IMR-90 (cell line): Measurements from ENCODE around the gene POLR1A. TPM values are rescaled to one million over a fixed set of nuclear protein-coding genes. Genes with fewer than 3 reads are reported as not detected.

Source experiments
- ATAC-seq: fragments of 200-7000 bp; cut with Tn5 transposase; 2 replicates; pipeline ENCODE4 v1.9.1; 2020; ENCODE audit warnings: low read depth, mild to moderate bottlenecking, moderate library complexity
- BruUV-seq: library from RNA; stranded (reverse); fragments of 400-500 nt; replicated peaks from 2 replicates; lab custom pipeline; 2021; lab: Mats Ljungman, UMichigan
- CTCF ChIA-PET: fragments of 300-600 bp; formaldehyde crosslinking; extraction: SDS; loops from one replicate; lab custom pipeline; 2021; ENCODE audit warnings: antibody characterized with exemption; lab: Yijun Ruan, JAX
- POLR2A ChIA-PET: fragments of 300-600 bp; sonication (Branson Sonifier 250); formaldehyde crosslinking; loops from one replicate; lab custom pipeline; 2022; ENCODE audit warnings: antibody characterized with exemption; ENCODE audit not compliant: unreplicated experiment; lab: Charles Lee
- DNase-seq: peaks from one replicate; pipeline ENCODE4 v3.0.0; 2013
- H2AFZ ChIP-seq: replicated peaks from 2 replicates; pipeline ENCODE3; 2013; ENCODE audit warnings: low read length, mild to moderate bottlenecking; ENCODE audit not compliant: poor library complexity
- H2AK5ac ChIP-seq: 2 replicates; pipeline ENCODE4 v1.6.1; 2013; ENCODE audit warnings: low read depth, low read length, inconsistent platforms
- H2AK9ac ChIP-seq: replicated peaks from 2 replicates; pipeline ENCODE3; 2013; ENCODE audit warnings: mild to moderate bottlenecking, low read depth, low read length, moderate library complexity; ENCODE audit not compliant: poor library complexity
- H2BK120ac ChIP-seq: 2 replicates; pipeline ENCODE4 v1.6.1; 2013; ENCODE audit warnings: low read depth, low read length, inconsistent platforms
- H2BK15ac ChIP-seq: 3 replicates; pipeline ENCODE4 v1.6.1; 2013; ENCODE audit warnings: low read depth, low read length, inconsistent platforms
- H2BK20ac ChIP-seq: 2 replicates; pipeline ENCODE4 v1.6.1; 2013; ENCODE audit warnings: low read depth, mild to moderate bottlenecking, inconsistent platforms, low read length, moderate library complexity
- H2BK5ac ChIP-seq: 2 replicates; pipeline ENCODE4 v1.6.1; 2013; ENCODE audit warnings: mild to moderate bottlenecking, low read depth, low read length, inconsistent platforms; ENCODE audit not compliant: poor library complexity, severe bottlenecking
- H3K14ac ChIP-seq: replicated peaks from 2 replicates; pipeline ENCODE4 v1.6.1; 2013; ENCODE audit warnings: low read depth, low read length, inconsistent platforms
- H3K18ac ChIP-seq: 2 replicates; pipeline ENCODE4 v1.6.1; 2013; ENCODE audit warnings: low read depth, low read length, control low read depth
- H3K23ac ChIP-seq: 2 replicates; pipeline ENCODE4 v1.6.1; 2013; ENCODE audit warnings: low read depth, low read length, inconsistent platforms
- H3K27ac ChIP-seq: 2 replicates; pipeline ENCODE4 v1.5.1; 2013; ENCODE audit warnings: mild to moderate bottlenecking, control low read depth, low read length; ENCODE audit not compliant: insufficient read depth
- H3K27me3 ChIP-seq: 2 replicates; pipeline ENCODE4 v1.6.1; 2013; ENCODE audit warnings: low read length; ENCODE audit not compliant: control insufficient read depth, insufficient read depth
- H3K36me3 ChIP-seq: 2 replicates; pipeline ENCODE4 v1.6.1; 2013; ENCODE audit warnings: low read length, mixed read lengths; ENCODE audit not compliant: control insufficient read depth, insufficient read depth
- H3K4ac ChIP-seq: 2 replicates; pipeline ENCODE4 v1.6.1; 2013; ENCODE audit warnings: low read depth, low read length, inconsistent platforms
- H3K4me1 ChIP-seq: 2 replicates; pipeline ENCODE4 v1.6.1; 2013; ENCODE audit warnings: low read length, mixed read lengths; ENCODE audit not compliant: control insufficient read depth, insufficient read depth
- H3K4me2 ChIP-seq: 2 replicates; pipeline ENCODE4 v1.6.1; 2013; ENCODE audit warnings: low read depth, mild to moderate bottlenecking, control low read depth, low read length, moderate library complexity
- H3K4me3 ChIP-seq: 2 replicates; pipeline ENCODE4 v1.5.1; 2013; ENCODE audit warnings: low read depth, mild to moderate bottlenecking, control low read depth, low read length, moderate library complexity; ENCODE audit not compliant: insufficient read depth
- H3K56ac ChIP-seq: 2 replicates; pipeline ENCODE4 v1.6.1; 2013; ENCODE audit warnings: low read length, inconsistent platforms; ENCODE audit not compliant: insufficient read depth; ENCODE audit errors: extremely low read depth
- H3K79me1 ChIP-seq, 2 experiments: 2 replicates each; pipeline ENCODE4 v1.6.1; 2013; ENCODE audit warnings: low read length in 2 of 2, inconsistent platforms in 1 of 2, low read depth in 1 of 2
- H3K9ac ChIP-seq: 2 replicates; pipeline ENCODE4 v1.6.1; 2013; ENCODE audit warnings: low read depth, low read length, control low read depth
- H3K9me1 ChIP-seq: 2 replicates; pipeline ENCODE4 v1.6.1; 2013; ENCODE audit warnings: low read length, inconsistent platforms; ENCODE audit not compliant: insufficient read depth
- H3K9me3 ChIP-seq: 2 replicates; pipeline ENCODE4 v1.6.1; 2013; ENCODE audit warnings: low read length; ENCODE audit not compliant: control insufficient read depth, insufficient read depth
- H4K20me1 ChIP-seq: 2 replicates; pipeline ENCODE4 v1.6.1; 2013; ENCODE audit warnings: low read length, inconsistent platforms; ENCODE audit not compliant: insufficient read depth
- H4K5ac ChIP-seq: 2 replicates; pipeline ENCODE4 v1.6.1; 2013; ENCODE audit warnings: mild to moderate bottlenecking, low read depth, low read length, control low read depth
- H4K8ac ChIP-seq, 2 experiments: 2 replicates each; pipeline ENCODE4 v1.6.1; 2013; ENCODE audit warnings: low read depth in 2 of 2, low read length in 2 of 2, control low read depth in 1 of 2, inconsistent platforms in 1 of 2
- H4K91ac ChIP-seq: 2 replicates; pipeline ENCODE4 v1.6.1; 2013; ENCODE audit warnings: low read depth, low read length, inconsistent platforms; ENCODE audit not compliant: insufficient read depth
- NFE2L2 ChIP-seq: fragments of 150-350 bp; IDR thresholded peaks from 2 replicates; pipeline ENCODE4 v1.6.1; 2016; ENCODE audit warnings: low read depth, mild to moderate bottlenecking, low read length
- POLR2A ChIP-seq: IDR thresholded peaks from 2 replicates; pipeline ENCODE4 v1.6.1; 2012; ENCODE audit warnings: mild to moderate bottlenecking, low read depth, low read length
- RAD21 ChIP-seq: IDR thresholded peaks from 2 replicates; pipeline ENCODE4 v1.6.1; 2012; ENCODE audit warnings: low read length, improper control_type of control experiment
- RFX5 ChIP-seq: IDR thresholded peaks from 2 replicates; pipeline ENCODE4 v1.8.0; 2012; ENCODE audit warnings: low read depth, mild to moderate bottlenecking, low read length, moderate library complexity
- SMC3 ChIP-seq: fragments of 150-350 bp; IDR thresholded peaks from 2 replicates; pipeline ENCODE4 v1.6.1; 2016; ENCODE audit warnings: low read depth, mild to moderate bottlenecking, antibody characterized with exemption, low read length, moderate library complexity
- WGBS, 2 experiments: methylation state at CpG; one replicate each; pipeline versions ENCODE4 v1.1.5 to v1.1.7; 2013; ENCODE audit warnings: missing lambda C conversion rate in 2 of 2; ENCODE audit not compliant: insufficient read length in 1 of 2; ENCODE audit errors: extremely low coverage in 2 of 2; 5-methylcytosine and 5-hydroxymethylcytosine counted together
- dilution Hi-C: fragments of 300-500 bp; cut with HindIII; formaldehyde crosslinking; loops from one replicate; pipeline ENCODE4 v1.14.3; 2018; ENCODE audit warnings: low sequenced_read_pairs; ENCODE audit not compliant: unreplicated experiment
- in situ Hi-C: fragments of 300-500 bp; cut with MboI; formaldehyde crosslinking; loops from 3 replicates; pipeline ENCODE4 v1.14.3; 2019; ENCODE audit warnings: low sequenced_read_pairs, inconsistent platforms, mixed read lengths
- intact Hi-C: fragments of 100-400 bp; cut with micrococcal nuclease; formaldehyde crosslinking; loops from 2 replicates; pipeline ENCODE4 v1.10.0; 2022
- polyA plus RNA-seq, 3 experiments: library from polyadenylated mRNA; depleted of rRNA; stranded (reverse); fragments of >200 nt; gene quantifications; 2 replicates each; pipeline ENCODE4 v1.2.3, GENCODE V29; 2012; ENCODE audit warnings: low replicate concordance in 1 of 3
- total RNA-seq: library from RNA; depleted of rRNA; stranded (reverse); fragments of >200 nt; gene quantifications from 2 replicates; pipeline ENCODE4 v1.2.3, GENCODE V29; 2012
- TF ChIP-seq, protein P1 (sequence below): conservative IDR thresholded peaks from 2 replicates; pipeline ENCODE4 v1.5.1; 2012; ENCODE audit warnings: mild to moderate bottlenecking, low read depth, low read length, improper control_type of control experiment

Gene POLR1A
- total and polyA plus RNA-seq, 2 of the 4 experiments (the other 2 are of a cell fraction) = 7.6 to 27.4 TPM

DNA sequence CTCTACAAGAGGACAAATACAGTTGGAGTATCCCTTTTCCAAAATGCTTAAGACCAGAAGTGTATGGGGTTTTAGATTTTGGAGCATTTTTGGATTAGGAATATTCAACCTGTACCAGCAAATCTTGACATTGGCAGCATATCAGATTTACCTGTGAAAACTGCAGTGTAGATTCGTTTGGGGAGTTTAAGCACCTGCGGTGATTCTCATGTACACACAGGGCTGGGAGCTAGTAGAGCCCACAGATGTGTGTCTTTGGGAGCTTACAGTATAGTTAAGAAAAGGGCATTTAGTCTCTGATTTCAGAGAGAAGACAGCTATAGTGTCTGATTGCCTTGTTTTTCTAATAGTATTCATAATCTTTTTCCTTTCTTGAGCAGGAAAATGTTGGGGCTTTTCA, 30.5 kb upstream of the POLR1A start:
- CTCF ChIA-PET = no interaction called here
- WGBS, 2 experiments = no CpG with 5 or more reads among the region's 2 CpGs

More for the DNA sequence above, 30.5 kb upstream of the POLR1A start:
- intact Hi-C loops (no loop called here), in situ Hi-C loops (no loop called here), dilution Hi-C loops (no loop called here)
- Histone ChIP-seq H3K9me3 (no peaks in the 10 kb centered on the region), H3K9ac (no peak overlapping the region), H2AK5ac (no peak overlapping the region), H3K18ac (no peak overlapping the region), H3K4me1 (no peaks in the 10 kb centered on the region), H4K8ac (no peak overlapping the region), H3K36me3 (peaks cover 57% of the 10 kb centered on the region), H2AFZ (no peak overlapping the region), H3K4me2 (no peak overlapping the region), H3K14ac (no peak overlapping the region), H3K4me3 (no peak overlapping the region), H2BK5ac (no peak overlapping the region), H2BK20ac (no peak overlapping the region), H3K27ac (no peak overlapping the region), H3K4ac (no peak overlapping the region), H4K20me1 (no peaks in the 10 kb centered on the region), H4K5ac (no peak overlapping the region), H3K56ac (no peak overlapping the region), H2BK15ac (no peak overlapping the region), H3K27me3 (no peaks in the 10 kb centered on the region), H3K9me1 (peaks cover 2% of the 10 kb centered on the region; the same call in 1 of the 2 replicates), H2BK120ac (no peak overlapping the region), H2AK9ac (no peak overlapping the region), H3K79me1 (peaks cover 0 to 4% of the 10 kb centered on the region in 2 experiments; a peak in 2 of 4 replicates), H4K91ac (no peak overlapping the region), H3K23ac (no peak overlapping the region)
- BruUV-seq = no TSS peak
- DNase-seq (no peak), ATAC-seq (no peak)
- TF ChIP-seq SMC3 = no peak
- TF ChIP-seq NFE2L2 = no peak
- no peak for TF ChIP-seq RAD21
- TF ChIP-seq, protein P1, sequence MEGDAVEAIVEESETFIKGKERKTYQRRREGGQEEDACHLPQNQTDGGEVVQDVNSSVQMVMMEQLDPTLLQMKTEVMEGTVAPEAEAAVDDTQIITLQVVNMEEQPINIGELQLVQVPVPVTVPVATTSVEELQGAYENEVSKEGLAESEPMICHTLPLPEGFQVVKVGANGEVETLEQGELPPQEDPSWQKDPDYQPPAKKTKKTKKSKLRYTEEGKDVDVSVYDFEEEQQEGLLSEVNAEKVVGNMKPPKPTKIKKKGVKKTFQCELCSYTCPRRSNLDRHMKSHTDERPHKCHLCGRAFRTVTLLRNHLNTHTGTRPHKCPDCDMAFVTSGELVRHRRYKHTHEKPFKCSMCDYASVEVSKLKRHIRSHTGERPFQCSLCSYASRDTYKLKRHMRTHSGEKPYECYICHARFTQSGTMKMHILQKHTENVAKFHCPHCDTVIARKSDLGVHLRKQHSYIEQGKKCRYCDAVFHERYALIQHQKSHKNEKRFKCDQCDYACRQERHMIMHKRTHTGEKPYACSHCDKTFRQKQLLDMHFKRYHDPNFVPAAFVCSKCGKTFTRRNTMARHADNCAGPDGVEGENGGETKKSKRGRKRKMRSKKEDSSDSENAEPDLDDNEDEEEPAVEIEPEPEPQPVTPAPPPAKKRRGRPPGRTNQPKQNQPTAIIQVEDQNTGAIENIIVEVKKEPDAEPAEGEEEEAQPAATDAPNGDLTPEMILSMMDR = no peak
- TF ChIP-seq RFX5 = no peak
- TF ChIP-seq POLR2A = no peak
- POLR2A ChIA-PET = no interaction called here
